Pancreas (tissue), 10 donors: ENCODE results near the gene CELF2. TPM values are rescaled to one million over a fixed set of nuclear protein-coding genes. Genes with fewer than 3 reads are reported as not detected.
A peak's percentile ranks its signal among the peaks of the same experiment; 100 is the strongest.
"Not testable (repeated sequence)": the region's sequence is repeated elsewhere in the genome, so short reads cannot be mapped to it uniquely, and the experiment has no call there.

Source experiments
- ATAC-seq, 4 donors: fragments of 200-7000 bp; cut with Tn5 transposase; one replicate each; pipeline versions ENCODE4 v1.8.0 to v1.9.1; 2020; ENCODE audit warnings: mild to moderate bottlenecking in 4 of 4, moderate library complexity in 4 of 4
- DNase-seq, 6 donors: peaks; one replicate each; pipeline ENCODE4 v3.0.0-alpha.2; 2020
- FAIRE-seq: peaks from 2 replicates; lab custom pipeline; 2012; peaks lifted over from hg19 to GRCh38; lab: Jason Lieb, UNC
- H3K27ac ChIP-seq, 4 donors: fragments of 200-600 bp; sonication (generic); 1 replicate in 3 of 4; 2 replicates in 1 of 4; pipeline versions ENCODE4 v1.5.0 to v1.8.0; 2020
- H3K27me3 ChIP-seq, 4 donors: fragments of 200-600 bp; one replicate each; pipeline ENCODE4 v1.8.0; 2021
- H3K36me3 ChIP-seq, 3 donors: fragments of 200-600 bp; sonication (generic) in 1 of 3; one replicate each; pipeline versions ENCODE4 v1.5.0 to v1.8.0; 2020 to 2021
- H3K4me1 ChIP-seq, 3 donors: fragments of 200-600 bp; one replicate each; pipeline ENCODE4 v1.8.0; 2021
- H3K4me3 ChIP-seq, 4 donors: fragments of 200-600 bp; sonication (generic) in 2 of 4; one replicate each; pipeline versions ENCODE4 v1.5.0 to v1.8.0; 2020 to 2021
- H3K9me3 ChIP-seq, 4 donors: fragments of 200-600 bp; one replicate each; pipeline ENCODE4 v1.8.0; 2021
- WGBS, 2 donors: extraction: QIAGEN DNeasy Blood & Tissue Kit; methylation state at CpG; one replicate each; pipeline ENCODE4 v1.1.7; 2013; 5-methylcytosine and 5-hydroxymethylcytosine counted together
- intact Hi-C, 3 donors: fragments of 100-400 bp; cut with DNase I; formaldehyde crosslinking; loops; one replicate each; pipeline versions ENCODE4 v1.11.1 to v1.14.2; 2022
- polyA plus RNA-seq, 2 donors: library from polyadenylated mRNA; stranded (reverse); fragments of 200-250 nt; gene quantifications; one replicate each; pipeline ENCODE4 v1.2.3, GENCODE V29; 2013
- total RNA-seq, 6 donors: library from RNA; stranded (reverse); fragmentation: NEBNext Ultra II Directional in 4 of 6; extraction: Animal tissue kit (Norgen Biotek cat#: 25700) in 4 of 6; gene quantifications; one replicate each; pipeline versions ENCODE4 v1.2.1 to v1.2.4, GENCODE V29; 2021 to 2023
- TF ChIP-seq, protein P1 (sequence below), 4 donors: fragments of 200-600 bp; sonication (generic) in 3 of 4; IDR thresholded peaks; one replicate each; pipeline versions ENCODE4 v1.5.0 to v1.8.0; 2021; ENCODE audit warnings: antibody characterized with exemption in 4 of 4
- donor health status: healthy with polysubstance abuse.
- donor health status: DM: no; HTN: no; CAD: no; lungs with moderate emphysema.
- donor health status: DM: no; HTN: no; CAD: no.
- donor health status: control.
- donor health status: control.
- donor health status: Bipolar disorder and iron deficiency.
- donor health status: DM: yes; HTN: yes; CAD: no.
- donor health status: DM: no; HTN: no; CAD: no.
- donor health status: DM: no; HTN: no; CAD: no.
- donor health status: DM: yes; HTN: yes; CAD: no.

The CELF2 gene
- total and polyA plus RNA-seq, 8 donors = 1.2 to 11.7 (median 2.2) TPM

DNA sequence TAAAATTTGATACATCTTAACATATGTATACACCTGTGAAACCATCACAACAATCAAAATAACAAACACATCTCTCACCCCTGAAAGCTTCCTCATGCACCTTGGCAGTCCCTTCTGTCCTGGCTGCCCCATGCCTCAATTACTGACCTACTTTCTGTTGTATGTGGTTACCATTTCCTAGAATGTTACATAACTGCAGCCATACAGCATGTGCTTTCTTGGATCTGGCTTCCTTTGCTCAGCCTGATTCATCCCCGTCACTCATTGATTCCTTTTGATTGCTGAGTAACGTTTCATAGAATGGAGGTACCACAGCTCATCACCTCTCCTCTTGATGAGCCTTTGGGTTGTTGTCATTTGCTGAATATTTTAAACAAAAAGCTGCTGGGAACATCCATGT is 165.3 kb downstream of the CELF2 start:
- FAIRE-seq (no peak), ATAC-seq (no peak), DNase-seq (no peak)
- no peaks in the 10 kb centered on the region for H3K9me3 ChIP-seq
- 42 to 56% methylated on average over 2 of the region's 2 CpGs for WGBS, 2 donors
- H3K27me3 ChIP-seq = no peaks in the 10 kb centered on the region
- TF ChIP-seq, protein P1, sequence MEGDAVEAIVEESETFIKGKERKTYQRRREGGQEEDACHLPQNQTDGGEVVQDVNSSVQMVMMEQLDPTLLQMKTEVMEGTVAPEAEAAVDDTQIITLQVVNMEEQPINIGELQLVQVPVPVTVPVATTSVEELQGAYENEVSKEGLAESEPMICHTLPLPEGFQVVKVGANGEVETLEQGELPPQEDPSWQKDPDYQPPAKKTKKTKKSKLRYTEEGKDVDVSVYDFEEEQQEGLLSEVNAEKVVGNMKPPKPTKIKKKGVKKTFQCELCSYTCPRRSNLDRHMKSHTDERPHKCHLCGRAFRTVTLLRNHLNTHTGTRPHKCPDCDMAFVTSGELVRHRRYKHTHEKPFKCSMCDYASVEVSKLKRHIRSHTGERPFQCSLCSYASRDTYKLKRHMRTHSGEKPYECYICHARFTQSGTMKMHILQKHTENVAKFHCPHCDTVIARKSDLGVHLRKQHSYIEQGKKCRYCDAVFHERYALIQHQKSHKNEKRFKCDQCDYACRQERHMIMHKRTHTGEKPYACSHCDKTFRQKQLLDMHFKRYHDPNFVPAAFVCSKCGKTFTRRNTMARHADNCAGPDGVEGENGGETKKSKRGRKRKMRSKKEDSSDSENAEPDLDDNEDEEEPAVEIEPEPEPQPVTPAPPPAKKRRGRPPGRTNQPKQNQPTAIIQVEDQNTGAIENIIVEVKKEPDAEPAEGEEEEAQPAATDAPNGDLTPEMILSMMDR (IDR thresholded peaks at IDR 0.05) = no peak
- no peak overlapping the region for H3K27ac ChIP-seq
- no peaks in the 10 kb centered on the region for H3K36me3 ChIP-seq
- no peak overlapping the region for H3K4me3 ChIP-seq
- no peaks in the 10 kb centered on the region for H3K4me1 ChIP-seq
- intact Hi-C loops = no loop called here

DNA sequence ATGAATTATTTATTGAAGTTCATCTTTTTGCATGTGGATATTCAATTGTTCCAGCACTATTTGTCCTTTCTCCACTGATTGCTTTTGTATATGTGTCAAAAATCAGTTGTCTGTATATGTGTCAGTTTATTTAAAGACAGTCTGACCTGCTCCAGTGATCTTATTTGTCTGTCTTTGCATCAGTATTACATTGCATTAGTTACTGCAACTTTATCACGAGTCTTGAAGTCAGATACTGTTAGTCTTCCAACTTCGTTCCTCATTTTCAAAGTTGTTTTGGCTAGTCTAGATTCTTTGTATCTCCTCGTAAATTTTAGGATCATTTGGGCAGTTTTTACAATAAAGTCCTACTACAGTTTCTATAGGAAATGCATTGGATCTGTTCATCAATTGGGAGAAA is 166.4 kb downstream of the CELF2 start:
- H3K27me3 ChIP-seq = no peaks in the 10 kb centered on the region
- no peaks in the 10 kb centered on the region for H3K36me3 ChIP-seq
- no peak overlapping the region for H3K27ac ChIP-seq
- FAIRE-seq (no peak), DNase-seq (no peak), ATAC-seq (peak in 1 of 4 donors; percentile 36)
- 57 to 63% methylated on average over 3 of the region's 3 CpGs for WGBS, 2 donors
- no peaks in the 10 kb centered on the region for H3K9me3 ChIP-seq
- H3K4me3 ChIP-seq = no peak overlapping the region
- TF ChIP-seq, protein P1 (IDR thresholded peaks at IDR 0.05) = no peak
- no peaks in the 10 kb centered on the region for H3K4me1 ChIP-seq
- intact Hi-C loops = no loop called here

DNA sequence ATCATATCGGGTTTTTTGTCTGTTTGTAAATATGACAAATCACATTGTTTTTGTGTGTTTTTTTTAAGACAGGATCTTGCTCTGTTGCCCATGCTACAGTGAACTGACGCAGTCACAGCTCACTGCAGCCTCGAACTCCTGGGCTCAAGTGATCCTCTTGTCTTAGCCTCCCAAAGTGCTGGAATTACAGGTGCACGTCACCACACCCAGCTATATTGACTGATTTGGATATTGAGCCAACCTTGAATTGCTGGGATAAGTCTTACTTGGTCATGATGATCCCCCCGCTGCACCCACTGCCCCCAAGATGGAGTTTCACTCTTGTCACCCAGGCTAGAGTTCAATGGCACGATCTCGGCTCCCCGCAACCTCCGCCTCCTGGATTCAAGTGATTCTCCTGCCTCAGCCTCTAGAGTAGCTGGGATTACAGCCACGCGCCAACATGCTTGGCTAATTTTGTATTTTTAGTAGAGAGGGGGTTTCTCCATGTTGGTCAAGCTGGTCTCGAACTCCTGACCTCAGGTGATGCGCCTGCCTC is 167.5 kb downstream of the CELF2 start:
- H3K27me3 ChIP-seq, H3K27ac ChIP-seq, H3K4me3 ChIP-seq, H3K36me3 ChIP-seq, FAIRE-seq, intact Hi-C loops, DNase-seq, H3K9me3 ChIP-seq, H3K4me1 ChIP-seq, ATAC-seq: not testable (repeated sequence)
- WGBS, 2 donors = 80 to 87% methylated on average over 13 of the region's 13 CpGs

DNA sequence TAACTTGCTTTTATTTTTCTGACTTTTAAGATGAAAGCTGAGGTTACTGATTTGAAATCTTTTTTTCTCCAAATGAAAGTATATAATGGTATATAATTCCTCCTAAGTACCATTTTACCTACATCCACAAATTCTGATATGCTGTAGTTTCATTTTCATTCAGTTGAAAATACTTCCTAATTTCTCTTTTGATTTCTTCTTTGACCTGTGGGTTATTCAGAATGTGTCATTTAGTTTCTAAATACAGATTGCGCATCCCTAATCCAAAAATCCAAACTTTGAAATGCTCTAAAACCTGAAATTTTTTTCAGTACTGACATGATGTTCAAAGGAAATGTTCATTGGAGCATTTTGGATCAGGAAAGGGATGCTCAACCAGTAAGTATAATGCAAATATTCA is 168.7 kb downstream of the CELF2 start:
- ATAC-seq = no peak
- FAIRE-seq = no peak
- H3K27me3 ChIP-seq = no peaks in the 10 kb centered on the region
- intact Hi-C loops = no loop called here
- DNase-seq = no peak
- TF ChIP-seq, protein P1 (IDR thresholded peaks at IDR 0.05) = no peak
- no peaks in the 10 kb centered on the region for H3K4me1 ChIP-seq
- H3K4me3 ChIP-seq = no peak overlapping the region
- H3K27ac ChIP-seq = no peak overlapping the region
- H3K36me3 ChIP-seq = no peaks in the 10 kb centered on the region
- WGBS, 2 donors = 86 to 95% methylated on average over 1 of the region's 1 CpG
- H3K9me3 ChIP-seq = no peaks in the 10 kb centered on the region

DNA sequence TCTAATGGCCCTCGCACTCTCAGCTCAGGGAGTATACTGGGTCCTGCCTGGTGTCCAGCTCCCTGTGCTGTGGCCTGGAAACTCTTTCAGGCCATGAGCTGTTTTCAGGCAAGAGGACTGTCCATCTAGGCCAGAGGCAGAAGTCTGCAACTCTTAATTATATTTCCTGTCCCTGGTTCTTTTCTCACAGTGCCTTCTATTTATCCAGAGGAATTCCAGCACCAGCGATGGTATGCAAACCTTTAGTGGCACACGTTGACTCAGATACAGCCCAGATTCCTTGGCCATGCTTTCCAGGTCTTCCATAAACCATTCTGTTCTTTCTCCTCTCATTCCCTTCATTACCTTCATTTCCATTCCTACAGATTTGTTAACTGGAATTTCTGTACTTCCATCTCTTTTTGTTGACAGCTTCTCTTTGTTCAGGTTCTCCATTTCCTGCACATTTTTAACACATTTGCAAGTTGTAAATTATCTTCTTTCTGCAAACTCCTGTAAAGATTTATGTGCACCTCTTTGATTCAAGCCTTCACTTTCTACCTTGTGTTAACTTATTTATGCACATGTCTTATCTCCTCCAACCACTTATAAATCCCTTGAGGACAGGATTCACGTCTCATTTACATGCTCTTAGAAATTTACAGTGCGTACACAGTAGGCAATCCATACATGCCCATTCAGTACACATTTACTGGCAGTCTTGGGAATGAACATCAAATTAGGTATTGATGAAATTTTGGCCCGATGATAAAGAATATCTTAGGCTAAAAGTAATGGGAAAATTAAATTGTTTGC is 172.1 kb downstream of the CELF2 start:
- Histone ChIP-seq H3K9me3 (no peaks in the 10 kb centered on the region), H3K36me3 (no peaks in the 10 kb centered on the region), H3K4me3 (no peak overlapping the region), H3K4me1 (no peaks in the 10 kb centered on the region), H3K27me3 (no peaks in the 10 kb centered on the region), H3K27ac (no peak overlapping the region)
- TF ChIP-seq, protein P1 (IDR thresholded peaks at IDR 0.05) = no peak
- DNase-seq = no peak
- ATAC-seq = no peak
- no peak for FAIRE-seq
- intact Hi-C loops = no loop called here
- WGBS, 2 donors = 56 to 69% methylated on average over 6 of the region's 6 CpGs
